Cardiac fibroblast (primary cell): ENCODE results near the gene JAK1.
"Not testable (repeated sequence)": the region's sequence is repeated elsewhere in the genome, so short reads cannot be mapped to it uniquely, and the experiment has no call there.

ENCODE experiments used
- DNase-seq, 2 donors: peaks; one replicate each; pipeline versions ENCODE4 v3.0.0 to v3.0.0-alpha.2; 2010; ENCODE audit warnings: low read depth in 2 of 2
- H3K4me3 ChIP-seq, 2 donors: replicated peaks in 1 of 2; 1 replicate in 1 of 2; 2 replicates in 1 of 2; pipeline ENCODE4 v1.5.1; 2011; ENCODE audit warnings: low read depth in 2 of 2, low read length in 2 of 2, mild to moderate bottlenecking in 2 of 2, moderate library complexity in 1 of 2
- TF ChIP-seq, protein P1 (sequence below): IDR thresholded peaks from one replicate; pipeline ENCODE4 v1.5.1; 2011; ENCODE audit warnings: low read depth, mild to moderate bottlenecking, low read length, inconsistent platforms

JAK1 gene

DNA sequence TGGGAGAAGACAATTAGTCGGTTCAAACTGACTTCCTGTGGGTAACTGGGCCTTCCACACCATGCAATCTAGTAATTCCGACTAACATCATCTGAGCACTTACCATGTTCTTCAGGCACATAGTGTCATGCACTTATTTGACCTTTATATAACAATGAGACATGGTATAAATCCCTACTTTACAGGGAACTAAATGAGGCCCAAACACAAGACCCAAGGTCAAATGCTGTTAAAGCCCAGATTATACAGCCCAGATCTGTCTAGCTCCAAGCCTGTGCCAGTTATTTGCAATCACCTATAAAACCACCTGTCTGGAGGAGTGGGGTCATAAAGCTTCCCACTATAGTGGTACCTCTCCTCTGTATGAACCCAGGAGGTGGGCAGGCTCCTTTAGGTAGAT lies 40.8 kb downstream of the JAK1 start:
- TF ChIP-seq, protein P1, sequence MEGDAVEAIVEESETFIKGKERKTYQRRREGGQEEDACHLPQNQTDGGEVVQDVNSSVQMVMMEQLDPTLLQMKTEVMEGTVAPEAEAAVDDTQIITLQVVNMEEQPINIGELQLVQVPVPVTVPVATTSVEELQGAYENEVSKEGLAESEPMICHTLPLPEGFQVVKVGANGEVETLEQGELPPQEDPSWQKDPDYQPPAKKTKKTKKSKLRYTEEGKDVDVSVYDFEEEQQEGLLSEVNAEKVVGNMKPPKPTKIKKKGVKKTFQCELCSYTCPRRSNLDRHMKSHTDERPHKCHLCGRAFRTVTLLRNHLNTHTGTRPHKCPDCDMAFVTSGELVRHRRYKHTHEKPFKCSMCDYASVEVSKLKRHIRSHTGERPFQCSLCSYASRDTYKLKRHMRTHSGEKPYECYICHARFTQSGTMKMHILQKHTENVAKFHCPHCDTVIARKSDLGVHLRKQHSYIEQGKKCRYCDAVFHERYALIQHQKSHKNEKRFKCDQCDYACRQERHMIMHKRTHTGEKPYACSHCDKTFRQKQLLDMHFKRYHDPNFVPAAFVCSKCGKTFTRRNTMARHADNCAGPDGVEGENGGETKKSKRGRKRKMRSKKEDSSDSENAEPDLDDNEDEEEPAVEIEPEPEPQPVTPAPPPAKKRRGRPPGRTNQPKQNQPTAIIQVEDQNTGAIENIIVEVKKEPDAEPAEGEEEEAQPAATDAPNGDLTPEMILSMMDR = no peak
- H3K4me3 ChIP-seq = no peak overlapping the region
- DNase-seq = no peak

DNA sequence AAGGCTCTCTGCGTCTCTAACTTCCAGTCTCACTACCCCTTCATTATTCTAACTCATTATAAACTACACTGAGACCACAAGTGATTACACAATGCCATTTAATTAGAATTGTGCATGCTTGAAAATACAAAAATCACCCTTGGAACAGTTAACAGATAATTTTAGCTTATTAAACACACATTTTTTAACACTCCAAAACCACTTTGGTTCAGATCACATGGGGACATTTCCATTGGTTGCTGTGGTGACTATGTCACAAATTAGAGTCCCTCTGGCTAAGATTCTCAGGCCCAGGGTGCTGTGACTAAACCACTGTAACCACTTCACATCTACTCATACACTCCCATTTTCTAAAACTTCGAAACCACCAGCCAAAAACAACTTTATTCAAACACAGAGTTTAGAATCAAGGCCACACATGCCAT lies 43.0 kb downstream of the JAK1 start:
- H3K4me3 ChIP-seq = no peak overlapping the region
- DNase-seq = peak in 1 of 2 donors; percentile 53
- TF ChIP-seq, protein P1 = no peak

DNA sequence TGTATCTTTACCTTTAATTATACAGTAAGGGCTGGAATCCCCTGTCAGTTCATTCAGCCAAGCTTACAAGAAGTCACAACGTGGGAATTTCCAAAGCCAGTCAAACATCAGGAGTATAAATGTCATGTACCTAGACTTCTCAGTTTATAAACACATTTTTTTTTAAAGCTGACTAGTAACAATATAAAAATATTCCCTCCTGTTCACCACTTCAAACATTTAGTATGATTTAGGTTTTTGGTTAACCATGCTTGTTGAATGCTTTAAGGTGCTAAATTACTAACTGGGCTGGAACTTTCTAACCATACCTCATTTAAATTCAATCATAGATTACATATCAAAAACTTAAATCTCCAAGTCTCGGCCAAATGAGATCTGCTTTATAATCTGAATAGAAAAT lies 44.0 kb downstream of the JAK1 start:
- TF ChIP-seq, protein P1 = no peak
- no peak for DNase-seq
- no peak overlapping the region for H3K4me3 ChIP-seq

DNA sequence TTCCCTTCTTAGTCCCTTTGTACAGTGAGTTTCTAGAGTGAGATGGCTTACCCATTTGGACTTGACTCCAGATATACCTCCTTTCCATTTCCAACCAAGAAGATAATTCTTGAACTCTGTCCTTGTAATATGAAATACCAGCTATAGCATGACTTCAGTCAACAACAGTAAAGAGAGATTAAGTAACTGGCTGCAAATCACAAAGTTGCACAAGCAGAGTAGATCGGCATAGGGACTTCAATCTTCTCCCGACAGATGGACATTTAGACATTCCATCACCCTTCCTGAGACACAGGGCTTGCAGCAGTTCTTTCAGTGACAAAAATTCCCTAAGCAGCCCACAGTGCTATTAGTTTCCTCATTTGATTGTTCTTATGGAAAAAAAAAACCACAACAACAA lies 44.6 kb downstream of the JAK1 start:
- peak; percentile 31 to 43 for DNase-seq
- no peak overlapping the region for H3K4me3 ChIP-seq
- TF ChIP-seq, protein P1 = no peak

DNA sequence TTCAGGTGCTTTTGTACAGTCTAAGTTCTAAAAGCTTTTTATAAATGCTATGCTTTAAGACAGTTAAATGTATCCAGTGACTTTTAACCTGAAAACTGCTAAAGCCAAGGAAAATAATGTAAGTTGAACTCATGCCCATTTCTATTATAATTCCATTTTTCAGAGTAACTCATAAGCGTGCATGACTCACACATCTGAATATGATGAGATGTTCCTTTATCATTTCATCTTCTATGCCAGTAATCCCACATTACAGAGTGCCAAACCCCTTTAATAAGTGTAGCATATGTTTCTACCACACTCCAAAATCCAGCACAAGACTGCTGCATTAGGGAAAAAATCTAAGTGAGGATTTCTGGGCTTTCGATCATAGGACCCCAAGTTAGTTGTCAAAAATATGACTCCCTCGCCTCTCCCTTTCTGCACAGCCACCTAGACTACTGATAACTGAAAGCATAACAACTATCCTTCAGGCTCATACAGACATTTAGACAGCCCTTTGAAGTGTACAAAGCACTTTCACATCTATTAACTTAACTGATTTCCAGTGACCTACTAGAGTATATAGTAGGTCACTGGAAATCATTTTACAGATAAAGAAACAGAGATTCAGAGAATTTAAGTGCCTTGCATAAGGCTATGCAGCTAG lies 45.3 kb downstream of the JAK1 start:
- DNase-seq = peak; percentile 71 to 84
- no peak overlapping the region for H3K4me3 ChIP-seq
- TF ChIP-seq, protein P1 = no peak

DNA sequence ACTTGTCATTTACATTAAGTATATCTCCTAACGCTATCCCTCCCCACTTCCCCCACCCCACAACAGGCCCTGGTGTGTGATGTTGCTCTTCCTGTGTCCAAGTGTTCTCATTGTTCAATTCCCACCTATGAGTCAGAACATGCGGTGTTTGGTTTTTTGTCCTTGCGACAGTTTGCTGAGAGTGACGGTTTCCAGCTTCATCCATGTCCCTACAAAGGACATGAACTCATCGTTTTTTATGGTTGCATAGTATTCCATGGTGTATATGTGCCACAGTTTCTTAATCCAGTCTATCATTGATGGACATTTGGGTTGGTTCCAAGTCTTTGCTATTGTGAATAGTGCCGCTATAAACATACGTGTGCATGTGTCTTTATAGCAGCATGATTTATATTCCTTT lies 47.2 kb downstream of the JAK1 start:
- not testable (repeated sequence) for H3K4me3 ChIP-seq
- DNase-seq = peak in 1 of 2 donors; percentile 48

DNA sequence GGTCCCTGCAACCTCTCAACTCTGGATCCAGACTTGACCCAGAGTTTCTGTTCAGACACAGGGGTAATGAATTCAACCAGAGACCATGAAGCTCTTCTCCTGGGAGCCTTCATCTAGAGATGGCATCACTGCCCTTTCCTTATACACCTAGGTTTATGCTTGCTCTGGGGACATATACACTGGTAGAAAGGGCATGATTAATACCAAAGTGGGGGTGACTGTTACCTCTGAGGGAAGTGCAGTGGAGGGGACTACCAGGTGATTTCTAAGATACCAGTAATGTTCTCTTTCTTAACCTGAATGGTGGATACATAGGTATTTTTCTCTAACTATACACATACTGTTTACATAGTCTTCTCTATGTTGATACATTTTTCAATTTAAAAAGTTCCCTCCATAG lies 48.4 kb downstream of the JAK1 start:
- no peak for DNase-seq
- TF ChIP-seq, protein P1 = no peak
- no peak overlapping the region for H3K4me3 ChIP-seq
